GOT3 (cell line): ENCODE measurements around the gene SLC22A23.

Source experiments
- DNase-seq: peaks from one replicate; lab custom pipeline; 2025; ENCODE audit warnings: mixed read lengths; lab: John Stamatoyannopoulos, UW

Gene SLC22A23

DNA sequence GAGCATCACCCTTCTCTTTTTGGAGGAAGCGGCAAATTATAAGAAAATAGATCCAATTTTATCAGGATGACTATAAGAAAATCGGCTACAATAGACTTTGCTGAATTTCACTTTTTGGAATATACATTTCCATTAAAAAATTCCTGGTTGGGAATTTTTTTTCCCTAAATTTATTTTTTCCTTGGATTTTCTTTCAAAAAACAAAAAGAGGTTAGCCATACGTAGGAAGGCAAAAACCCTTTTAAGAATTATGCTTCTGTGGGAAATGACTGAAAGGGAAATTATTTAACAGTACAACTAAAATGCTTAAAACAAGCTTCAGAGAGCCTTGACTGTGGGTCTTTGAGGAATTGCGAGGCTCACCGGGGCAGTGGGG, 86.9 kb downstream of the SLC22A23 start:
- no peak for DNase-seq

DNA sequence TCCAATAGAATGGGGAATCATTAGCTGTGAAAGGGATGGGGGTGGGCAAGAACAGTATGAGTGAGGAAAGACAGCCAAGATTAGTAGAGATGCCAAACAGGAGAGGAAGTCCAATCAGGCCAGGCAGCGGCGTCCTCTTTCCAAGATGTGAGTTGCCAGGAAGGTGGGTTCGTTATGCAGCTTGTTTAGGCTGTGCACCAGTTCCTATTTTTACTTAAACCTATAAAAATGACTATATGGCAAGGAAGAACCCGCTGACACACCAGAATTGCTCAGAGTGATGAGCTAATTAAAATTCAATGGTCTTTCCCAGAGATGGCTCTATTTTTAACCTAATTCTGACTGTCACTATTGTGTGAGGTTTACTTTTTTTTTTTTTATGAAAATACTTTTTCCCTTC, 88.2 kb downstream of the SLC22A23 start:
- DNase-seq, result no peak

- DNase-seq, result no peak
These were observed 89.2 kb downstream of the SLC22A23 start for GRCh38 chr6:3367630-3368029.

DNA sequence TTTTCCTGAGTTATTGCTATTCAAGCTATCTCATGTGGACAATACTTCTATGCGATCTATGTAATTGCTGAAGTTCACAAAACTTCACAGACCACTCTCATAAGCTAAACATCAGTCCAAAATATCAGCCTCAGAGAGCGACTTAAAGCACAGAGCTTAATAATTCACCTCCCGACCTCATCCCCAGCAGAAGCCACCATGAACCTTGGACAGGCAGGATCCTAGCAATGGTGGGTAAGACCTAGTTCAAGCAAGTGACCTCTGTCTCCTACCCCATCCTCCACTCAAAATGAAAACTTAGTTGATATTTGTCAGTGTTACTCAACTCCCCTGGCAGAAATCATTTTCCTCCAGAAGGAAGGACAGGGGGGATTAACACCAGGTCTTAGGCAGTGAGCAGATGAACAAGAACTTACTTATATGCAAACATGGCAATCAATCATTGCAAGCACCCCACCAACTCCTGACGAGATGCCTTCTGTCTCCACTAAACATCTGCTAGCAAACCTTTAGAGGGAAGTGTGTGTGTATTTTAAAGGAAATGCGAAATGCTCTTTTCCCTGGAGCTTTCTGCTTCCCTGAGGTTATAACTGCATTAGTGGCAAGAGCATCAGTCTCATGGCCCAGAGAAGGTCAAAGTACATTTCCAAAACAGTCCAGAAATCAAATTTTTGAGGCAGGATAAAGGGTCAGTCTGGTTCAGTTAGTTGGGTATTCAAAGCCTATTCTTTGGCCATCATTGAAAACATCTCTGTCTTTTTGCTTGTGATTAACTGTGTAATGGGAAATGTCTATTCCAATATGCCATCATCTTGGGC, 90.0 kb downstream of the SLC22A23 start:
- no peak for DNase-seq

DNA sequence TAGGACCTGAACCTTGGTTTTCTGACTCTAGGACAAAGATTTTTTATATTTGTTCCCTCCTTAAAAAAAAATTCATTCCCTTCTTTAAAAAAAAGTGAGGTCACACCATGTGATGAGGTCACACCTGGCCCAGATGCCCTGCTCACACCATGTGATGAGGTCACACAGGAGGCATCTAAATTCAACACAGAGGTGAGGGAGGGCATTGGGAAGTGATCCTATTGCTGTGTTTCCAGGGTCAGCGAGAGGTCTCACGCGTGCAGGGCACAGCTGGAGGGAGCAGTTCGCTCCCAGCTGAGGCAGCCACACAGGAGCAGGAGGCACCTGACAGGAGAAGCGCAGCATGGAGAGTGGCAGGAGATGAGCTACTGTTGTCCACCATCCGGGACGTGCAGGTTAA, 92.5 kb downstream of the SLC22A23 start:
- DNase-seq, result no peak

DNA sequence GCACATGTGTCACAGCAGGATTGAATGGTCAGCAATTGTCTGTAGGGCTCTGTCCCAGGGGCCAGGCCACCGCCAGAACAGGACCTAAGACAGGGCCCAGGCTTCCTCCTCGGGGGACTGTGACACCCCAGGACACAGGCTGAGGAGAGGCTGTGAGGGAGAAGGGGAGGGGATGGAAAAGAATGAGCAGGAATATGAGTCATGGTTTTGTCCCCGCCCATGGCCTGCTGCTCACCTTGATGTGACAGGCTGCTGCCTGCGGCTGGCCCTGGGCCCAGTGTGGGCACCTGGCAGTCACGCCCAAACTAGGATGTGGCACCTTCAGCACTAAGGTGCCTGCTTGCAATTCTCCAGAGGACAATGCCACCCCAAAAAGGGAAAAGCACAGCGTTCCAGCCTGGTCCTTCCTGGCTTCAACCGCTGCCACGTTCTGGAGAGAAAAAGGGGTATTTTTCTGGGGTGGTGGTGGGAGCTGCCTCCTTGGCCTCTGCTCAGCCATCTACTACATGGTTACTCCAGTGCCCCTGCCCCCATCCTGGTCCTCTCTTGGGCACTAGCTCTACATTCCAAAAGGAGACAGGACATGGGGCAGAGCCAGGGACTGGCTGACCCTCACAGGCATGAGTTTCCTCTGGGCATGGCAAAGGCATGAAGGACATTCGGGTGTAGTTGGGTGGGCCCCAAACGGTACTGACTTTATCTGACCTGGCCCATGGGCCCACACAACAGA, 93.4 kb downstream of the SLC22A23 start:
- DNase-seq, result no peak

DNA sequence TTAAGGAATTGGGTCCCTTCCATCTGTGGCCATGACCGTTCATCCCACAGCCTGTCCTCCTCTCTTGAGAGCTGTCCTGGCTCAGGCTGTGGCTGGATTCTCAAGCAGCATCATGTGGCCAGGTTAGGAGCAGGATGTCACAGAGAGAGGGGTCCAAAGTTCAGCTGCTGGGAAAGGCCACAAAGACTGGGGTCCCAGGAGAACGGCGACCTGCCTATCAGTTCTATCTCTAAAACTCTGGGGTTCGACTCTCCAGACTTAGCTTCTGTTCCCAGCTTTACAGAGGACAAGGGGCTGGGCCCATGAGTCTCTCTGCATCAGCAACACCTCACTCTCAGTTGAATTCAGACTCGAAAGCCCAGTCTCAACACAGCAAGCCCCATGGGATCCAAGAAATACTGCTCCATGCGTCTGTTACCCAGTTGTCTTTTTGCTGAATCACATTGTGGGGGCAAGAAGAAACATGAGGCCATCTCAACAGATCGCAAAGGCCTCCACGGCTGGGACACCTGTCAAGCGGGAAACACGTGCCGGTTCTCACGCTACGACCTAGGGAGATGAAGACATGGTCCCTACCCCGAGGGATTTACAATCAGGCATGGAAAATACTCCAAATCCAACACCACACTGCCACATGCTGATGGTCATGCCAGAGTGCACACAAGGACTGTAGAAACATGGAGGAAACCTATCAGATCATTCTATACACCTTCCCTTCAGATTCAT, 95.4 kb downstream of the SLC22A23 start:
- DNase-seq, result no peak

GRCh38 chr6:3360727-3361045, 96.2 kb downstream of the SLC22A23 start:
- no peak for DNase-seq

DNA sequence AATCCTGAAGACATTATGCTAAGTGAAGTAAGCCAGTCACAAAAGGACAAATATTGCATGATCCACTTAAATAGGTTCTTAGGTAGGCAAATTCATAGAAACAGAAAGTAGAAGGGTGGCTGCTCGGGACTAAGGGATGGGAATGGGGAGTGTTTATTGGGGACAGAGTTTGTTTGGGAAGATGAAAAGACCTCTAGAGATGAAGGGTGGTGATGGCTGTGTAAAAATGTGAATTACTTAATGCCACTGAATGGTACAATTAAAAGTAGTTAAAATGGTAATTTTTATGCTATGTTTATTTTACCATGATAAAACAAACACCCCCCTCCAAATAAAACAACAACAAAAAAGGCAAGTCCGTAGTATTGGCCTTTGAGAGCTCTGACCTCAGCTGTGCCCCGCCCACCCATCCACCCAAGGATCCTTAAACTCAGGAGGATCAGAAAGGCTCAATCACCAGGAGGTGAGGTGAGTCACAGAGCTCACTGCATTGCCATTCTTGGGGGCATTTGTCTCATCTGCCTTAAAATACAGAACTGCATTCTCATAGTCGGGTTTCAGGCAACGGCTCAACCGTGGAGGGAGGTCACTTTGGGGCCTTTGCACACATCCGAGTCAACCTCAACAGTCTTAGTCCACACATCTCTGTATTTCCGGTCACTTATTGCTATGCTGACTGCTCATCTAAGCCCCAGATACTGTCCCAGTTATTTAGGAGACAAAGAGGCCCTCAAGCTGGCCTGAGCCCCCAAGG, 96.7 kb downstream of the SLC22A23 start:
- DNase-seq, result no peak

DNA sequence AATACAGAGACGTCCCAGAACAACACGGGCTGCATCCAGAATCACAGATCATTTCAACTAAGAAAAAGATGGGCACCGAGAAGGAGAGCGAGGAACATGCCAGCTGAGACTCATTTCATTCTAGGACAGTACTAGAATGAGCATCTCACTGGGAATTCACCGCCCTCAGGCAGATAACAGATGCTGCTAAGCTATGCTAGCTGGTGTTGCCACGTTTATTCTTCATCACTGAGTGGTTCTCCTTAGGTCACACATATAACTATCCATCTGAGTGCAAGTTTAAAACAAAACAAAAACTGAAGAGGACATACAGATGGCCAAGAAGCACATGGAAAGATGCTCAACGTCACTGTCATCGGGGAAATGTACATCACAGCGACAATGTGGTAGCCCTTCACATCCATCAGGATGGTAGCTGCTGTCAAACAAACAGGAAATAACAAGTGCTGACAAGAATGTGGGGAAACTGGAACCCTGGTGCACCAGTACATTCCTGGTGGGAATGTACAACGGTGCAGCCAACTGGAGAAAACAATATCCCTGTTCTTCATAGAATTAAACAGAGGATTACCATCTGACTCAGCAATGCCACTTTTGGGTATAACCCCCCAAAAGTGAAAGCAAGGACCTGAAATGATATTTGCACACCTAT, 97.6 kb downstream of the SLC22A23 start:
- no peak for DNase-seq

- no peak for DNase-seq
These were observed 98.3 kb downstream of the SLC22A23 start for GRCh38 chr6:3358413-3359100.

- DNase-seq, result no peak
These were observed 99.2 kb downstream of the SLC22A23 start for GRCh38 chr6:3357678-3358077.

GRCh38 chr6:3356824-3357420, 99.9 kb downstream of the SLC22A23 start:
- no peak for DNase-seq

DNA sequence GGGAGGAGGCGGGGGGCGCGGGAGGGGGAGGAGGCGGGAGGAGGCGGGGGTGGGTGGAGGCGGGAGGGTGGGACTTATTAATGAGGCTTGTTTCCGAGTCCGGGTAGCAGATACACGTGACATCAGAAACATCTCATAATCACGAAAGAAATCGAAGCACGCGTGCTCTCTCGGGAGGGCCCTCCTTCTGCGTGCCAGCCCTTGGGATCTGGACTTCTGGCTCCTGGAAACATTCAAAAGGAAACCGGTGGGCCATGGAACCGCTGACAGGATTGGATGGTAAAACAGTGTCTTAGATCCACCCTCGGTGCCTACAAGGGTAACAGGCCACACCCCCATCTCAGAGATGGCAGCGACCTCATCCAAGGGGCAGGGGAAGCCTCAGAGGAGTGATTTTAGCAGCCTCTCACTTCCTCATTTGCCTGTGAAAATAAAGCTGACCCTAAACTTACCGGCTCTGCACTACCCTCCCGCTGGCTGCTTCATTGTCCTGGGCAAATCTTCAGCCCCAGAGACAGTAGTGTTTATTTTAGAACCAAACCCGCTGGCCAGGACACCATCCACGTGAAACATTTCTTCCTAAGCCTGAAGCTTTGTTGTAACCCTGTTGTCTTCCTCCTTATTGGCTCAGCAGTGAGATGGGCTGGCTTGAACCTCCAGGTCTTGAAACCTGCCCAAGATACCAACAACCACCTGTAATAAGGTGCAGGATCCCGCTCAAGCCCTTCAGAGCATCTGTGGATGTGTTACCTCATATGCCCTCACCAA, 100.6 kb downstream of the SLC22A23 start:
- DNase-seq, result peak; percentile 21

GRCh38 chr6:3355358-3356055, 101.3 kb downstream of the SLC22A23 start:
- no peak for DNase-seq

GRCh38 chr6:3355011-3355357, 101.9 kb downstream of the SLC22A23 start:
- no peak for DNase-seq

DNA sequence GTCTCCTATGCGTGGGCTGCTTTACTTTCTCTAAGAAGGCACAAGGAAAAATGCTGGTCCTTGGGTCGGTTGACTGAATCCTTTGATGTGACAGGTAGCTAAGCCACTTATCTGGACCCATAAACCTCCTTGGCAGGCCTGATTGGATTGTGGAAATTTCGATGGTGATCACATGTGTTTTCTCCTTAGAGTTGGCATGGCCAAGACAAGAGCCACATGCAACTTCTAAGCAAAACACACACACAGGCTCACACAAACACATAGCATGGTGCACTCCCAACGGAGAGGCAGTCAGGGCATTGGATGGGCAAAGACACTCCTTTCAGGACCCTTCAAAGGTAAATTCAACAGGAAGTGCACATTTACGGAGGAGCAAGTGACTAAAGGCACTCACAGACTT, 102.9 kb downstream of the SLC22A23 start:
- DNase-seq, result no peak

DNA sequence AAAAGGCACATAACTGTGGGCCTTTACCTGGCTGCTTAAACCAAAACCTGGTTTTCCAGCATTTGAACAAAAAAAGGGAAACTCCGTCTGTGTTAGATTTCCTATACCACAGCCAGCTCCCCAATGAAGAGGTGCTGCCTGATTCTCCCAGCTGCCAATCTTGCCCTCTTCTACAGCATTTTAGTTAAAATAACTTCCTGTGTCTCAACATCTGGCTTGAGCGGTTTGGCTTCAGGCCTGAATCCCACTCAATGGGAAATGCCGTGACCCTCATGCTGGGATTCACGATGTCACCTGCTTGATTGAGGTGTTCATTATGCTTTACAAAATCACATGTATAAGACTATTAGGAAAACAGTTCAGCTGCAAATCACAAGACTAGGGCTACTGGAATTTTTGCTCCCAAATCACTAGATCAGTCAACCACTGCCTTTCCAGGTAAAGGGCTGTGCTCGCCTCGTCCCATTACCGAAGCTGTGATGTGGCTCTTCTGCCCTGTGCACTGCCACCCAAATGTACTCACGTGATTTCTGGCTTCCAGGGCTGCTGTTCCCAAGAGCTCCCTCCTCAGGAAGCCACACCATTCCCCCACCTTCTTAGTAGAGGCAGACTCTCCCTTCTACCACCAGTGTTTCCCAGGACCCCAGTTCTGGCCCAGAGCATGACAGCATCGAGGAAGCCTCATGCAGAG, 103.5 kb downstream of the SLC22A23 start:
- no peak for DNase-seq

DNA sequence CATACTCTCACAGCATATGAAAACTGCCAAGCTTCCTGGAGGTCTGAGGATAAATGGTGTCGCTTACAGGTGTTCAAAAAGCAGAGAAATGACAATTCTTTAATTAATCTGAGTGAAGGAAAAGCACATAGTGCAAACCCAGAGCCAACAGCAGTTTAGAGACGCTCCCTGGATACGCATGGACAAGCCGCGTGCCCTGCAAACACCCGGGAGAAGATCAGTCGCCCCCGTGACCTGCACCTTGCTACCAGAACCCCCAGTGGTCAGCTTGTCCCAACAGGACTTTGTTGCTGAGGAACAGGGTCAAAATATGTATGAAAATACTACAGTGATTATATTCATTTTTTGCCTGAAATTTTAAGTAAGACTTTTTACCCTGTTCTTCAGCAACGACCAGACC, 104.2 kb downstream of the SLC22A23 start:
- no peak for DNase-seq
